Measurements from ENCODE around the gene WDFY3. TPM values are rescaled to one million over a fixed set of nuclear protein-coding genes. Genes with fewer than 3 reads are reported as not detected.
"Not testable (repeated sequence)": the region's sequence is repeated elsewhere in the genome, so short reads cannot be mapped to it uniquely, and the experiment has no call there.

WDFY3 gene
- total and polyA plus RNA-seq, 2 donors (not counting 1 experiment from before 2014, with no cell fraction given), result 0.05 to 0.36 TPM

GRCh38 chr4:84666439-84666838 is 300.1 kb downstream of the WDFY3 start:
- POLR2A ChIA-PET, result no interaction called here
- H3K9me3 Mint-ChIP-seq (ENCODE audit: insufficient read depth), result peaks cover 2% of the 10 kb centered on the region
- DNase-seq (no peak), ATAC-seq (ENCODE audit: low read depth) (no peak)
- no peak overlapping the region for H3K4me2 ChIP-seq (replicated peaks; ENCODE audit: low read depth, low read length, poor library complexity, severe bottlenecking)
- no peak overlapping the region for H3K9ac ChIP-seq (ENCODE audit: low read length)
- H3K36me3 ChIP-seq (replicated peaks in 1 of 2; ENCODE audit: control extremely low read depth in 1 of 2, control insufficient read depth in 1 of 2, extremely low read depth in 1 of 2, insufficient read depth in 2 of 2, low read length in 1 of 2), result no peaks in the 10 kb centered on the region
- no peaks in the 10 kb centered on the region for H3K4me1 ChIP-seq (ENCODE audit: control insufficient read depth in 2 of 2, insufficient read depth in 2 of 2, low read length in 2 of 2)
- H3K27ac Mint-ChIP-seq, result no peak overlapping the region
- H4K20me1 ChIP-seq (ENCODE audit: control insufficient read depth, insufficient read depth, low read length, poor library complexity, severe bottlenecking), result no peaks in the 10 kb centered on the region
- no CpG with 5 or more reads among the region's 1 CpG for WGBS (ENCODE audit: insufficient coverage)
- H3K27ac ChIP-seq (ENCODE audit: low read length in 2 of 2), result no peak overlapping the region
- H3K9me3 ChIP-seq (ENCODE audit: control extremely low read depth in 1 of 3, control insufficient read depth in 2 of 3, insufficient read depth in 1 of 3, low read length in 2 of 3), result peaks cover 0 to 7% (median 0%) of the 10 kb centered on the region in 3 donors
- no peaks in the 10 kb centered on the region for H3K4me1 Mint-ChIP-seq
- H3K79me2 ChIP-seq (ENCODE audit: control insufficient read depth, insufficient read depth, low read length), result no peaks in the 10 kb centered on the region
- H2AFZ ChIP-seq (ENCODE audit: insufficient read depth, low read depth, low read length, poor library complexity, severe bottlenecking), result no peak overlapping the region
- intact Hi-C loops (cut with micrococcal nuclease), result no loop called here
- H3K27me3 ChIP-seq (replicated peaks in 1 of 4; ENCODE audit: control extremely low read depth in 1 of 4, control insufficient read depth in 3 of 4, insufficient read depth in 4 of 4, low read length in 3 of 4), result no peaks in the 10 kb centered on the region
- no peak overlapping the region for H3K4me3 Mint-ChIP-seq
- CTCF ChIA-PET, result no interaction called here
- no peak for TF ChIP-seq EZH2 (IDR thresholded peaks at IDR 0.05; ENCODE audit: borderline replicate concordance, insufficient read depth, low read depth, low read length, poor library complexity, severe bottlenecking)
- no peak for TF ChIP-seq CTCF (IDR thresholded peaks at IDR 0.05)
- H3K27me3 Mint-ChIP-seq, result no peaks in the 10 kb centered on the region
- H3K4me3 ChIP-seq (ENCODE audit: control extremely low read depth in 1 of 5, extremely low read depth in 1 of 5, insufficient read depth in 1 of 5, low read depth in 2 of 5, low read length in 4 of 5), result no peak overlapping the region

GRCh38 chr4:84664767-84665166 is 301.7 kb downstream of the WDFY3 start:
- H3K4me1 Mint-ChIP-seq; H3K9me3 Mint-ChIP-seq (ENCODE audit: insufficient read depth); H3K36me3 ChIP-seq (replicated peaks in 1 of 2; ENCODE audit: control extremely low read depth in 1 of 2, control insufficient read depth in 1 of 2, extremely low read depth in 1 of 2, insufficient read depth in 2 of 2, low read length in 1 of 2); ATAC-seq (ENCODE audit: low read depth); H3K9me3 ChIP-seq (ENCODE audit: control extremely low read depth in 1 of 3, control insufficient read depth in 2 of 3, insufficient read depth in 1 of 3, low read length in 2 of 3); H3K27me3 Mint-ChIP-seq; POLR2A ChIA-PET; H3K4me2 ChIP-seq (replicated peaks; ENCODE audit: low read depth, low read length, poor library complexity, severe bottlenecking); H3K4me3 Mint-ChIP-seq; H3K27ac Mint-ChIP-seq; CTCF ChIA-PET; intact Hi-C loops (cut with micrococcal nuclease); H3K27ac ChIP-seq (ENCODE audit: low read length in 2 of 2); H3K9ac ChIP-seq (ENCODE audit: low read length); H4K20me1 ChIP-seq (ENCODE audit: control insufficient read depth, insufficient read depth, low read length, poor library complexity, severe bottlenecking); H3K79me2 ChIP-seq (ENCODE audit: control insufficient read depth, insufficient read depth, low read length); H3K4me3 ChIP-seq (ENCODE audit: control extremely low read depth in 1 of 5, extremely low read depth in 1 of 5, insufficient read depth in 1 of 5, low read depth in 2 of 5, low read length in 4 of 5); DNase-seq; H2AFZ ChIP-seq (ENCODE audit: insufficient read depth, low read depth, low read length, poor library complexity, severe bottlenecking); H3K27me3 ChIP-seq (replicated peaks in 1 of 4; ENCODE audit: control extremely low read depth in 1 of 4, control insufficient read depth in 3 of 4, insufficient read depth in 4 of 4, low read length in 3 of 4); H3K4me1 ChIP-seq (ENCODE audit: control insufficient read depth in 2 of 2, insufficient read depth in 2 of 2, low read length in 2 of 2): not testable (repeated sequence)
- 97% methylated on average over 13 of the region's 19 CpGs for WGBS (ENCODE audit: insufficient coverage)

All from B cell (primary cell).